H9 (cell line): ENCODE measurements around the gene OR5K4. TPM values are rescaled to one million over a fixed set of nuclear protein-coding genes. Genes with fewer than 3 reads are reported as not detected.
A peak's percentile ranks its signal among the peaks of the same experiment; 100 is the strongest.

Experiments
- DNase-seq: peaks from one replicate; pipeline ENCODE4 v3.0.0-alpha.2; 2017
- H2AFZ ChIP-seq: one replicate; pipeline ENCODE4 v1.6.1; 2013; ENCODE audit warnings: mild to moderate bottlenecking, low read length, control low read depth, moderate library complexity
- H2AK5ac ChIP-seq: 2 replicates; pipeline ENCODE4 v1.6.1; 2013; ENCODE audit warnings: low read length, control low read depth, mixed read lengths; ENCODE audit not compliant: insufficient read length
- H2BK120ac ChIP-seq: one replicate; pipeline ENCODE4 v1.6.1; 2013; ENCODE audit warnings: low read depth, mild to moderate bottlenecking, low read length, control low read depth, inconsistent platforms; ENCODE audit not compliant: poor library complexity, severe bottlenecking
- H2BK12ac ChIP-seq: 2 replicates; pipeline ENCODE4 v1.6.1; 2013; ENCODE audit warnings: low read length, control low read depth, mixed read lengths, low read depth; ENCODE audit not compliant: insufficient read length
- H2BK15ac ChIP-seq: 2 replicates; pipeline ENCODE4 v1.6.1; 2013; ENCODE audit warnings: low read depth, low read length, control low read depth
- H2BK20ac ChIP-seq: one replicate; pipeline ENCODE4 v1.6.1; 2013; ENCODE audit warnings: low read depth, mild to moderate bottlenecking, low read length, control low read depth, inconsistent platforms; ENCODE audit not compliant: poor library complexity, severe bottlenecking
- H2BK5ac ChIP-seq: 2 replicates; pipeline ENCODE4 v1.6.1; 2013; ENCODE audit warnings: low read length, control low read depth, mixed read lengths; ENCODE audit not compliant: insufficient read length
- H3K14ac ChIP-seq: 2 replicates; pipeline ENCODE4 v1.6.1; 2013; ENCODE audit warnings: low read length, control low read depth; ENCODE audit not compliant: insufficient read depth
- H3K18ac ChIP-seq: 2 replicates; pipeline ENCODE4 v1.6.1; 2013; ENCODE audit warnings: low read depth, mild to moderate bottlenecking, mixed read lengths, low read length, control low read depth; ENCODE audit not compliant: insufficient read length
- H3K23ac ChIP-seq: 2 replicates; pipeline ENCODE4 v1.6.1; 2013; ENCODE audit warnings: low read length, control low read depth, mixed read lengths, low read depth; ENCODE audit not compliant: insufficient read length
- H3K23me2 ChIP-seq: 2 replicates; pipeline ENCODE4 v1.6.1; 2013; ENCODE audit warnings: low read depth, mild to moderate bottlenecking, mixed read lengths, low read length, control low read depth; ENCODE audit not compliant: insufficient read length, poor library complexity, severe bottlenecking
- H3K27ac ChIP-seq: 2 replicates; pipeline ENCODE4 v1.5.1; 2013; ENCODE audit warnings: low read length, control low read depth, mixed read lengths, low read depth; ENCODE audit not compliant: insufficient read length
- H3K27me3 ChIP-seq: 2 replicates; pipeline ENCODE4 v1.6.1; 2013; ENCODE audit warnings: low read length, control low read depth, inconsistent platforms; ENCODE audit not compliant: insufficient read depth
- H3K4ac ChIP-seq: 2 replicates; pipeline ENCODE4 v1.6.1; 2013; ENCODE audit warnings: low read depth, mild to moderate bottlenecking, control low read depth, inconsistent platforms, low read length, moderate library complexity
- H3K4me1 ChIP-seq: 2 replicates; pipeline ENCODE4 v1.6.1; 2013; ENCODE audit warnings: low read length, control low read depth, inconsistent platforms; ENCODE audit not compliant: insufficient read depth
- H3K4me2 ChIP-seq: 2 replicates; pipeline ENCODE4 v1.6.1; 2013; ENCODE audit warnings: low read length, control low read depth, mixed read lengths; ENCODE audit not compliant: insufficient read length, insufficient read depth
- H3K56ac ChIP-seq: 2 replicates; pipeline ENCODE4 v1.6.1; 2013; ENCODE audit warnings: low read depth, mild to moderate bottlenecking, mixed read lengths, low read length, control low read depth; ENCODE audit not compliant: insufficient read length
- H3K79me1 ChIP-seq: 2 replicates; pipeline ENCODE4 v1.6.1; 2013; ENCODE audit warnings: low read depth, mild to moderate bottlenecking, moderate library complexity, low read length, control low read depth, inconsistent platforms; ENCODE audit not compliant: insufficient read depth, poor library complexity, severe bottlenecking
- H3K79me2 ChIP-seq: 2 replicates; pipeline ENCODE4 v1.6.1; 2013; ENCODE audit warnings: low read length, control low read depth, inconsistent platforms; ENCODE audit not compliant: insufficient read depth
- H3K9ac ChIP-seq: 2 replicates; pipeline ENCODE4 v1.6.1; 2013; ENCODE audit warnings: low read length, control low read depth, mixed read lengths; ENCODE audit not compliant: insufficient read length; ENCODE audit errors: extremely low read depth
- H3K9me3 ChIP-seq: one replicate; pipeline ENCODE4 v1.6.1; 2013; ENCODE audit warnings: low read depth, low read length, inconsistent platforms; ENCODE audit not compliant: control insufficient read depth
- H3T11ph ChIP-seq: one replicate; pipeline ENCODE4 v1.6.1; 2013; ENCODE audit warnings: mild to moderate bottlenecking, low read length, control low read depth, inconsistent platforms
- H4K20me1 ChIP-seq: one replicate; pipeline ENCODE4 v1.6.1; 2013; ENCODE audit not compliant: control insufficient read depth, insufficient read length, insufficient read depth
- H4K5ac ChIP-seq: 2 replicates; pipeline ENCODE4 v1.6.1; 2013; ENCODE audit warnings: low read depth, mild to moderate bottlenecking, mixed read lengths, low read length, control low read depth; ENCODE audit not compliant: insufficient read length
- H4K8ac ChIP-seq: replicated peaks from 2 replicates; pipeline ENCODE4 v1.6.1; 2013; ENCODE audit warnings: low read length, control low read depth, mixed read lengths, low read depth; ENCODE audit not compliant: insufficient read length
- H4K91ac ChIP-seq: 2 replicates; pipeline ENCODE4 v1.6.1; 2013; ENCODE audit warnings: low read depth, mild to moderate bottlenecking, moderate library complexity, mixed read lengths, low read length, control low read depth; ENCODE audit not compliant: insufficient read length
- H3K27ac Mint-ChIP-seq, 3 experiments: 2 replicates in 2 of 3; 3 replicates in 1 of 3; pipeline ENCODE4 v1.8.0; 2020 to 2021; ENCODE audit warnings: mixed read lengths in 3 of 3, mild to moderate bottlenecking in 1 of 3, moderate library complexity in 1 of 3
- H3K27me3 Mint-ChIP-seq: 2 replicates; pipeline ENCODE4 v1.8.0; 2021; ENCODE audit warnings: low read depth, mild to moderate bottlenecking, moderate library complexity, mixed read lengths
- H3K36me3 Mint-ChIP-seq, 3 experiments: 2 replicates in 2 of 3; 3 replicates in 1 of 3; pipeline ENCODE4 v1.8.0; 2020 to 2021; ENCODE audit warnings: low read depth in 3 of 3, mixed read lengths in 3 of 3; ENCODE audit not compliant: insufficient read depth in 1 of 3
- H3K4me1 Mint-ChIP-seq, 2 experiments: 2 replicates each; pipeline ENCODE4 v1.8.0; 2020; ENCODE audit warnings: mixed read lengths in 2 of 2
- H3K4me3 Mint-ChIP-seq, 2 experiments: 2 replicates in 1 of 2; 3 replicates in 1 of 2; pipeline ENCODE4 v1.8.0; 2020 to 2021; ENCODE audit warnings: mild to moderate bottlenecking in 2 of 2, mixed read lengths in 2 of 2, moderate library complexity in 1 of 2
- H3K9me3 Mint-ChIP-seq, 2 experiments: 2 replicates in 1 of 2; 3 replicates in 1 of 2; pipeline ENCODE4 v1.8.0; 2020; ENCODE audit warnings: mild to moderate bottlenecking in 2 of 2, mixed read lengths in 2 of 2, moderate library complexity in 1 of 2
- WGBS: extraction: QIAGEN DNeasy Blood & Tissue Kit; methylation state at CpG from one replicate; pipeline ENCODE4 v1.1.7; 2013; ENCODE audit warnings: missing lambda C conversion rate, low lambda C conversion rate, mixed read lengths; ENCODE audit not compliant: insufficient read length; ENCODE audit errors: extremely low coverage; 5-methylcytosine and 5-hydroxymethylcytosine counted together
- total RNA-seq: library from RNA; stranded (reverse); gene quantifications from 2 replicates; pipeline ENCODE4 v1.2.1, GENCODE V29; 2021
- TF ChIP-seq, protein P1 (sequence below): fragments of 200-600 bp; sonication (generic); conservative IDR thresholded peaks from 3 replicates; pipeline ENCODE4 v1.8.0; 2021; ENCODE audit warnings: antibody characterized with exemption, mild to moderate bottlenecking

Gene OR5K4
- total RNA-seq, 1 experiment from 2014 or later, result not detected

DNA sequence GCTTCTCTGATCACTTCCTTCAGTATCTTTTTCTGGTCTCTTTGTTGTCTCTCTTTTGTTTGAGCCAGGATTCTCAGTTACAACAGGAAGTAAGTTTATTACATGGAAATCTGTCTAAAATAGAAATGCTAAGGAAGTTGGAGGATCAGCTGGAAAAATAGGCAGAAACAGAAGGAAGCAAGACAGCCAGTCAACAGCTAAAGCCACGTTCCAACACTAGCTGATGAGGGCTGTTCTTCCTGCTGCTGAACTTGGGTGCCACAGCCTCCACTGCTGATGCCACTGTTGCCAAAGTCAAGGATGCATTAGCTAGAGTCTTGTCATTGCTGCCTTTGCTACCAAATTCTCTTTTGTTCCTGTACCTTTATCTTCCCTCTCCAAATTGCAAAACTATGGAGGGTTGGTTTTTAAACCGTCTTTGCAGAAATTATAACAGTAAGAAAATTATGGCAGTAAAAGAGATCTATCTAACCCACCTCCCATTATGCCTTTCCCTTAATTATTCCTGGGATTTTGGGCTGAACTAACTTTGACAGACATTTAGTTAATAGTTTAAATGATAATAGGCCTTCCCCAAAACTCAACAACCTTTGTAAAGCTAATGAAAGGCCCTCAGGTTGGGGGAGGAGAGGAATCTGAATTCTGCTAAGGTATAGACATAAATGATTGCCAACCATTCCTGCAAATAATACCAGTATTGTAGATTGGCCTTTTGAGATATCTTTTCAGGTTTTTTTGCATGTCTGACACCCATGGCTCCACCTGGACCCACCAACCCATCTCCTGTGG, 27.4 kb upstream of the OR5K4 start:
- Histone ChIP-seq H3K4me1 (peaks cover 9% of the 10 kb centered on the region; the same call in 1 of the 2 replicates), H2BK15ac (no peak overlapping the region), H3K4ac (no peak overlapping the region), H4K5ac (peak overlapping the region; percentile 96), H3K14ac (no peak overlapping the region), H3K9ac (peak overlapping the region; percentile 85), H3K9me3 (no peaks in the 10 kb centered on the region), H2BK20ac (no peak overlapping the region), H2BK12ac (peak overlapping the region; percentile 95), H3K23me2 (peaks cover 4% of the 10 kb centered on the region), H2AFZ (no peak overlapping the region), H2BK120ac (no peak overlapping the region), H3K79me2 (peaks cover 16% of the 10 kb centered on the region; the same call in 1 of the 2 replicates), H2BK5ac (peak overlapping the region; percentile 97), H3K23ac (no peak overlapping the region), H3K4me2 (peak overlapping the region; percentile 83), H2AK5ac (peak overlapping the region; percentile 99), H4K91ac (no peak overlapping the region), H3K18ac (peak overlapping the region; percentile 92), H4K8ac (peak overlapping the region; percentile 97), H3K56ac (peak overlapping the region; percentile 88), H3K27ac (peak overlapping the region; percentile 100), H3T11ph (peak overlapping the region; percentile 87), H4K20me1 (no peaks in the 10 kb centered on the region), H3K27me3 (no peaks in the 10 kb centered on the region), H3K79me1 (no peaks in the 10 kb centered on the region)
- H3K27me3 Mint-ChIP-seq, result no peaks in the 10 kb centered on the region
- H3K4me1 Mint-ChIP-seq, result peaks cover 56 to 59% of the 10 kb centered on the region in 2 experiments
- WGBS, result no CpG with 5 or more reads among the region's 2 CpGs
- H3K4me3 Mint-ChIP-seq, result peak overlapping the region; percentile 40 to 77; a peak in 4 of 5 replicates
- TF ChIP-seq, protein P1, sequence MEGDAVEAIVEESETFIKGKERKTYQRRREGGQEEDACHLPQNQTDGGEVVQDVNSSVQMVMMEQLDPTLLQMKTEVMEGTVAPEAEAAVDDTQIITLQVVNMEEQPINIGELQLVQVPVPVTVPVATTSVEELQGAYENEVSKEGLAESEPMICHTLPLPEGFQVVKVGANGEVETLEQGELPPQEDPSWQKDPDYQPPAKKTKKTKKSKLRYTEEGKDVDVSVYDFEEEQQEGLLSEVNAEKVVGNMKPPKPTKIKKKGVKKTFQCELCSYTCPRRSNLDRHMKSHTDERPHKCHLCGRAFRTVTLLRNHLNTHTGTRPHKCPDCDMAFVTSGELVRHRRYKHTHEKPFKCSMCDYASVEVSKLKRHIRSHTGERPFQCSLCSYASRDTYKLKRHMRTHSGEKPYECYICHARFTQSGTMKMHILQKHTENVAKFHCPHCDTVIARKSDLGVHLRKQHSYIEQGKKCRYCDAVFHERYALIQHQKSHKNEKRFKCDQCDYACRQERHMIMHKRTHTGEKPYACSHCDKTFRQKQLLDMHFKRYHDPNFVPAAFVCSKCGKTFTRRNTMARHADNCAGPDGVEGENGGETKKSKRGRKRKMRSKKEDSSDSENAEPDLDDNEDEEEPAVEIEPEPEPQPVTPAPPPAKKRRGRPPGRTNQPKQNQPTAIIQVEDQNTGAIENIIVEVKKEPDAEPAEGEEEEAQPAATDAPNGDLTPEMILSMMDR, result no peak
- no peaks in the 10 kb centered on the region; a peak in 1 of 5 replicates for H3K9me3 Mint-ChIP-seq
- peaks cover 0 to 8% (median 0%) of the 10 kb centered on the region in 3 experiments; a peak in 3 of 7 replicates for H3K36me3 Mint-ChIP-seq
- DNase-seq, result no peak
- peak overlapping the region; percentile 90 to 98 (median 96) for H3K27ac Mint-ChIP-seq
